HuH-7.5 (cell line): ENCODE results near the gene PYGM.
"Not testable (repeated sequence)": the region's sequence is repeated elsewhere in the genome, so short reads cannot be mapped to it uniquely, and the experiment has no call there.

Experiments
- DNase-seq: peaks from one replicate; pipeline ENCODE4 v3.0.0; 2011; ENCODE audit warnings: low spot score

PYGM gene

GRCh38 chr11:64716473-64717267 is 43.1 kb downstream of the PYGM start:
- no peak for DNase-seq

GRCh38 chr11:64715756-64716472 is 43.9 kb downstream of the PYGM start:
- DNase-seq, result no peak

- no peak for DNase-seq
Measured at GRCh38 chr11:64715110-64715509, 44.7 kb downstream of the PYGM start.

GRCh38 chr11:64714666-64715065 is 45.1 kb downstream of the PYGM start:
- no peak for DNase-seq

GRCh38 chr11:64713781-64714363 is 45.9 kb downstream of the PYGM start:
- DNase-seq, result no peak

- no peak for DNase-seq
Measured at GRCh38 chr11:64713016-64713707, 46.6 kb downstream of the PYGM start.

GRCh38 chr11:64712430-64713015 is 47.3 kb downstream of the PYGM start:
- DNase-seq, result no peak

GRCh38 chr11:64711956-64712362 is 47.8 kb downstream of the PYGM start:
- no peak for DNase-seq

- no peak for DNase-seq
Measured at GRCh38 chr11:64711138-64711955, 48.4 kb downstream of the PYGM start.

- DNase-seq, result no peak
Measured at GRCh38 chr11:64710418-64711137, 49.2 kb downstream of the PYGM start.

- DNase-seq, result no peak
Measured at GRCh38 chr11:64705501-64705900, 54.3 kb downstream of the PYGM start.

- DNase-seq, result no peak
Measured at GRCh38 chr11:64703048-64703447, 56.7 kb downstream of the PYGM start.

GRCh38 chr11:64701956-64702355 is 57.8 kb downstream of the PYGM start:
- DNase-seq, result not testable (repeated sequence)

GRCh38 chr11:64698427-64698826 is 61.3 kb downstream of the PYGM start:
- DNase-seq, result no peak

GRCh38 chr11:64697663-64698375 is 62.0 kb downstream of the PYGM start:
- DNase-seq, result no peak
